GM20000 (cell line): ENCODE data around the gene KIF26B.

ENCODE experiments used
- DNase-seq: peaks from one replicate; pipeline ENCODE4 v3.0.0; 2012; ENCODE audit warnings: low spot score
- TF ChIP-seq, protein P1 (sequence below): IDR thresholded peaks from 2 replicates; pipeline ENCODE4 v1.5.1; 2012; ENCODE audit warnings: mild to moderate bottlenecking, control low read depth; ENCODE audit errors: extremely low read depth, missing control alignments

The KIF26B gene

GRCh38 chr1:245552331-245552730 is 397.5 kb downstream of the KIF26B start:
- TF ChIP-seq, protein P1, sequence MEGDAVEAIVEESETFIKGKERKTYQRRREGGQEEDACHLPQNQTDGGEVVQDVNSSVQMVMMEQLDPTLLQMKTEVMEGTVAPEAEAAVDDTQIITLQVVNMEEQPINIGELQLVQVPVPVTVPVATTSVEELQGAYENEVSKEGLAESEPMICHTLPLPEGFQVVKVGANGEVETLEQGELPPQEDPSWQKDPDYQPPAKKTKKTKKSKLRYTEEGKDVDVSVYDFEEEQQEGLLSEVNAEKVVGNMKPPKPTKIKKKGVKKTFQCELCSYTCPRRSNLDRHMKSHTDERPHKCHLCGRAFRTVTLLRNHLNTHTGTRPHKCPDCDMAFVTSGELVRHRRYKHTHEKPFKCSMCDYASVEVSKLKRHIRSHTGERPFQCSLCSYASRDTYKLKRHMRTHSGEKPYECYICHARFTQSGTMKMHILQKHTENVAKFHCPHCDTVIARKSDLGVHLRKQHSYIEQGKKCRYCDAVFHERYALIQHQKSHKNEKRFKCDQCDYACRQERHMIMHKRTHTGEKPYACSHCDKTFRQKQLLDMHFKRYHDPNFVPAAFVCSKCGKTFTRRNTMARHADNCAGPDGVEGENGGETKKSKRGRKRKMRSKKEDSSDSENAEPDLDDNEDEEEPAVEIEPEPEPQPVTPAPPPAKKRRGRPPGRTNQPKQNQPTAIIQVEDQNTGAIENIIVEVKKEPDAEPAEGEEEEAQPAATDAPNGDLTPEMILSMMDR, result no peak
- DNase-seq, result no peak

DNA sequence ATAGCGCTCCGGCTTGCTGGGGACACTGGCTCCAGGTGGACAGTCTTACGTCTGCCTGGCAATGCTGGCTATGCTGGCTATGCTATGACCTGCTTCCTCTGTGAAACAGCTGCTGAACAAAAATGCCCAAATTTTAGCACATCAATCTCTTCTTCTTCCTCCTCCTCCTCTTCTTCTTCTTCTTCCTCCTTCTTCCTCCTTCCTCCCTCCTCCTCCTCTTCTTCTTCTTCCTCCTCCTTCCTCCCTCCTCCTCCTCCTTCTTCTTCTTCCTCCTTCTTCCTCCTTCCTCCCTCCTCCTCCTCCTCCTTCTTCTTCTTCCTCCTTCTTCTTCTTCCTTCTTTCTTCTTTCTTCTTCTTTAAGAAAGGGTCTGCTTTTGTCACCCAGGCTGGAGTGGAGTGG is 401.3 kb downstream of the KIF26B start:
- DNase-seq, result no peak
- TF ChIP-seq, protein P1, result no peak

- TF ChIP-seq, protein P1, result no peak
Observed at GRCh38 chr1:245558069-245558468, 403.3 kb downstream of the KIF26B start.

GRCh38 chr1:245560316-245560859 is 405.6 kb downstream of the KIF26B start:
- DNase-seq, result no peak
- TF ChIP-seq, protein P1, result no peak

More at GRCh38 chr1:245558069-245558468, 403.3 kb downstream of the KIF26B start:
- DNase-seq, result no peak

DNA sequence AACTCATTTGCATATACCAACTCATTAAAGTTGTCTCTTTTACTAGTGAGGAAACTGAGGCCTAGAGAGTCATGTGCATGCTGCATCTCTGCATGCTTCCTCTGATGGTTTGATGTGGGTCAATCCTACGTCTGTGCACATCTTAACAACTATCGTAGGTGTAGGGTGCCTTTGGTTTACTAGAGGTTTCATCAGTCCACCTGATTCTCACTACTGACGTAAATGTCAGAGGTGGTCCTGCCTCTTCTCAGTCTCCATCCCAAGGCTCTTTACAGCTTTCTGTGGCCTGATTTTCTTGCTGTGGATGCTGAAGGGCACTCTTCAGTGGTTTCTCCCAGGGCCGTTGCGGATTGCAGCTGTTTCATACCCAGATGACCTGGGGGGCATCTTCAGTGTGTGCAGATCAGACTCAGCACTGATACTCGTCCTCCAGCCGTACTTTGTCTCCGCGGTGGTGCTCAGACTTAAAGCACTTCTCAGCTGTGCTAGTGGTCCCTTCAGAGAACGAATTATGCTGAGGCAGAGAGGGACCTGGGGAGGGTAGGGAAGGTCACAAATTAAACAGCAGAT is 407.0 kb downstream of the KIF26B start:
- TF ChIP-seq, protein P1, result no peak
- no peak for DNase-seq

GRCh38 chr1:245566134-245566533 is 411.3 kb downstream of the KIF26B start:
- TF ChIP-seq, protein P1, result no peak
- no peak for DNase-seq

DNA sequence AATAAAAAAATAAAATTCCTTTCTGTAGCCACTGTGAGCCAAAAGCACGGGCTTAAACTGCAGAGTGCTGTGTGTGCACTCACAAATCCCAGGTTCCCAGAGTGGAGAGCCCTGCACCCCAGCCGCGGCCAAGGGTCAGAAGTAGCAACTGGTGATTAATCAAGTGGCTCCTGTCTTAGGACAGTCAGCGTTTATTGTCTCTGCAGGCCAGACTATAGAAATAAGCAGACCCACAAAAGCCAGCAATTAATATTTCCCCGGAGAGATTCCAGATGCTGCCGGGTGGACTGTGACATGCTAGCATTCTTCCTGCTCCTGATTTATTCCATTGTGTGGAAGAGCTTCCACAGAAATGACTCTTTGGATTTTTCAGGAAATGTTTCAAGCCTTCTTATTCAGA is 412.2 kb downstream of the KIF26B start:
- no peak for DNase-seq
- TF ChIP-seq, protein P1, result no peak
